ENCODE data around the gene RTN4IP1. TPM values are rescaled to one million over a fixed set of nuclear protein-coding genes. Genes with fewer than 3 reads are reported as not detected.
A peak's percentile ranks its signal among the peaks of the same experiment; 100 is the strongest.
"Not testable (repeated sequence)": the region's sequence is repeated elsewhere in the genome, so short reads cannot be mapped to it uniquely, and the experiment has no call there.

The RTN4IP1 gene
- total RNA-seq, 1 experiment from 2014 or later: 24.3 TPM

DNA sequence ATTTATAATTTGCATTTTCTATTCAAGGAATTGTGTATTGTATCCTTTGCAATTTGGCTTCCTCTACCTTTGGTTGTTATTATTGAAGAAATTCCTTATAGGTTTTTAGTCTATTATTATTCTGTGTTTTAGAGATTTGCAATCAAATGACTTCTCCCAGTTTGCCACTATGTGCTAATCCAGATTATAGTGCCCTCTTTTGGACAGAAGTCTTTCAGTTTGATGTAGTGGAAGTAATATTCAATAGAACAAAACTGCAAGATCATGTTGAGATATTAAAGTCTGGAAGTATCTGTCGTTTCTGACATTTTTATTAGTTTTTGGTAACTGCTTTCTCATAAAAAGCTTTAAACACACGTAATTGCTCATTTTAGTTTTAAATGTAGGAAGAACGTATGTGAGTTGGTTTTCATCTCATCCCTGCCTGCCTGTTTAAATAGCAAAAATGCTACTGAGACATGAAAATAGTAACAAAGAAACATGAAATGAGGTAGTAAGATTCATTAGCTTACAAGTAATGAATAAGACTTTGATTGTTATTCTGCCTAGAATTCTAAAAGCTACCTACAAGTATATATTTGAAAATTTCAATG lies 72.8 kb downstream of the RTN4IP1 start:
- in situ Hi-C loops (cut with HindIII; ENCODE audit: low sequenced_read_pairs): no loop called here
- peak; percentile 11 for DNase-seq (ENCODE audit: low spot score)

DNA sequence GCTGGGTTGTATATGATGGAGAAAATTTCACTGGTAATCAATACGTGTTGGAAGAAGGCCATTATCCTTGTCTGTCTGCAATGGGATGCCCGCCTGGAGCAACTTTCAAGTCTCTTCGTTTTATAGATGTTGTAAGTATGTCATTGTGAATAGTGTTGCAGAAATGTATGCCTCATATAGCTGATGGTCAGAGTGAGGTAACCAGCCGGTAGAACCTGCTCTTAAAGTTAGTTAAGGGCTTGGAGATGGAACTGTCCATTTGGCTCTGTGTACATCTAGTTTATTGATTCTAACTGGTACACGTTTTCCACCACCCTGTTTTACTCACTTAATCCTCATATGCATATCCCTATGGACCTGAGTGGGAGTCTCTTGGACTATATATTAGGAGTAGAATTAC lies 73.5 kb downstream of the RTN4IP1 start:
- in situ Hi-C loops (cut with HindIII; ENCODE audit: low sequenced_read_pairs): no loop called here
- DNase-seq (ENCODE audit: low spot score): no peak

- in situ Hi-C loops (cut with HindIII; ENCODE audit: low sequenced_read_pairs): no loop called here
Observed at GRCh38 chr6:106553440-106553839, 75.9 kb downstream of the RTN4IP1 start.

GRCh38 chr6:106551155-106551554 lies 78.1 kb downstream of the RTN4IP1 start:
- no peak for DNase-seq (ENCODE audit: low spot score)
- in situ Hi-C loops (cut with HindIII; ENCODE audit: low sequenced_read_pairs): no loop called here

More at GRCh38 chr6:106553440-106553839, 75.9 kb downstream of the RTN4IP1 start:
- no peak for DNase-seq (ENCODE audit: low spot score)

DNA sequence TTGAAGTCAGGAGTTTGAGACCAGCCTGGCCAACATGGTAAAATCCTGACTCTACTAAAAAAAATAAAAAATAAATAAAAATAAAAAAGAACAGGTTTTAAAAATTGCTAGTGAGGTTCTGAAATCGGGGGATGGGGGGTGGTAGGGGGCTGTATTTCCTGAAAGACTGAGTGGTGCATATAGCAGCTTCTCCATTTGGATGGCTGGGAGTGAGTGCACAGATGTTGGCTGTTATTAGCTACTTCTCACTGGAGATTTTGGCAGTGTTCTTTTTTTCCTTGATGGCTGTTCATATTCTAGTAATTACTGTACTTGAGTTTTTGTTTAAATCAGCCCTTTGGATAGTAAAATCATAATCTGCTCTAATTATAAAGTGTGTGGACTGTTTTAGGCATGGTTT lies 79.8 kb downstream of the RTN4IP1 start:
- in situ Hi-C loops (cut with HindIII; ENCODE audit: low sequenced_read_pairs): no loop called here
- no peak for DNase-seq (ENCODE audit: low spot score)

GRCh38 chr6:106548926-106549455 lies 80.3 kb downstream of the RTN4IP1 start:
- in situ Hi-C loops (cut with HindIII; ENCODE audit: low sequenced_read_pairs): not testable (repeated sequence)

DNA sequence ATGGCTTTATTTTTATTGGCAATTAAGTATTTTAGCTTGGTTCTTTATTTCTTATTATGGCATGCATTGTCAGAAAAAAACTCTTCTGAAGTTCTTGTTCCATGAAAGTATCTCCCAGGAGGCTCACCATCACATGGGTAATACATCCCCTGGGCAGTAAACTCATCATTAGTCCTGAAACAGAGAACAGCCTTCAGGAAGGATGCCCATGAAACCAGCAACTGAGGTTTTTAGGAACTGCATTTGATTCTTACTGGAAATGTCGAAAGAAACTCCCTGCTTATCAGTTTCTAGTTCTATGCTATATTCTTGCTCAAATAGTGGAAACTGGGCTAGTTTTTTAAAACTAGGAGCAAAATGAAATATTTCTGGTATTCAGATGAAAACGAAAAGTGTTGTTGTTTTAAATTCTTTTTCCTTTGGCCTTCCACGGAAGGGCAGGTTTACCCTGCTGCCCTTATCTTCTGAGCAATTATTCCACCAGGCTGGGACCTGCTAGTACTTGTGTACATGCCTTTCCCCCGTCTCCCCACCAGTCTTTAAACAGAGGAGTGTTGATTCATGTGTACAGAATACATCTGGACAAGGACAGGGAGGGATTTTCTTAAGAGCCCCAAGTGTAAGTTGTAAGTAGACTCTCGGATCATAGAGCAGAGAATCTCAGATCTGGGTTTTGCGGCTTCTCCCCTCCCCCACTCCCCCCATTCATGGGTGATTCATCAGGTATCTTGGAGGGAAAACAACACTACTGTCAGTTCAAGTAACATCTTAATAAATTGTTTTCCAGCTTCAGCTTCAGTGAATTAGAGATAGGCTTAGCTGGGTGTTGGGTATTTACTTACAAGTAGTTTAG lies 81.5 kb downstream of the RTN4IP1 start:
- in situ Hi-C loops (cut with HindIII; ENCODE audit: low sequenced_read_pairs): no loop called here

More at GRCh38 chr6:106548926-106549455, 80.3 kb downstream of the RTN4IP1 start:
- DNase-seq (ENCODE audit: low spot score): not testable (repeated sequence)

DNA sequence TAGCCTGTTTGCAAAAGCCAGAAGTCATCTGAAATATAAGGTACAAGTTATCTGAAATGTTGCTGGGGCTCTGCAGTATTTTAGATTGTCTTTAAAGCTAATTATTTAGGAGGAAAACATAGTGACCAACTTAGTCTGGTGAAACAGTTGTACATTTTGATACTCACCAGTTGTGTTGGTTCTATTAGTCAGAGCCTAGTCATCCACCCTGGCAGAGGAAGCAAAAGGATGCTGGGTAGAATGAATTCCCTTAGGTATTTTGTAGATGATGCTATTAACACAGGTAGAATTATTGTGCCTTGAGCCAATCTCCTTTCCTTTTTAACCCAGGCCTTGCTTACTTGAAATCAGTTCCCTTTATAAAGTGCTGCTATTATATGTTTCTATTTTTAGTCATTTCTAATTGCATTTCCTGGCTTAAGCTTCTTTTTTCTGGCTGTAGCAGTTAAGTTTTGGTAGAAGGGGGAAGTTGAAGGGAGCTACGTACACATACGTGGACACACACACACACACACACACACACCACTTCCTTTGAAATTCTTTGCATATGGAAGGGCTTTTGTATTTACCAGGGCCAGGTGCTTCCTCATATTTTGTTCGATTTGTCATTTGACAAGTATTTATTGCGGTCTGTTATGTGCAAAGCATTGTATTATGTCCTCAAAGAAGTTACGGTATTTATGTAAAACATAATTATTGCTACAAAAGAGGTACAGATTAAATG lies 82.4 kb downstream of the RTN4IP1 start:
- no peak for DNase-seq (ENCODE audit: low spot score)
- in situ Hi-C loops (cut with HindIII; ENCODE audit: low sequenced_read_pairs): no loop called here

More for the DNA sequence above, 81.5 kb downstream of the RTN4IP1 start:
- DNase-seq (ENCODE audit: low spot score): no peak

DNA sequence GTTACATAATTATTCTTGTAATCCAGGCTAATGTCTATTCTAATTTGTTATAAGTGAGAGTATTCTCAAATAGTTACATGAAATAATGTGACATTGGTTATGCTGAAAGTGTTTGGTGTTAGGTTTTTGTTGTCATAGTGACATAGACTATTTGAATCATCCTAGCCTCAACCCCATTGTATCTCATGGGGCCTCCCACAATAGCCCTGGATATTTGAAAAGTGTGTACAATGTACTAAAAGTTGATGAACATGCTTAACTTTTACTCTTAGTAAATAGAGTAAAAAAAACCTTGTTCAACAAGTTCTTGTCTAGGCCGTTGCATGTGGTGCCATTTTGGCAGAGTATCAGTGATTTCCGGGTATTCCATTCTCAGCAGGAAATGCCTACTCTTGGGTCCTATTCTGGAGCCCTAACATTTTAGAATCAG lies 83.0 kb downstream of the RTN4IP1 start:
- in situ Hi-C loops (cut with HindIII; ENCODE audit: low sequenced_read_pairs): no loop called here
- no peak for DNase-seq (ENCODE audit: low spot score)

DNA sequence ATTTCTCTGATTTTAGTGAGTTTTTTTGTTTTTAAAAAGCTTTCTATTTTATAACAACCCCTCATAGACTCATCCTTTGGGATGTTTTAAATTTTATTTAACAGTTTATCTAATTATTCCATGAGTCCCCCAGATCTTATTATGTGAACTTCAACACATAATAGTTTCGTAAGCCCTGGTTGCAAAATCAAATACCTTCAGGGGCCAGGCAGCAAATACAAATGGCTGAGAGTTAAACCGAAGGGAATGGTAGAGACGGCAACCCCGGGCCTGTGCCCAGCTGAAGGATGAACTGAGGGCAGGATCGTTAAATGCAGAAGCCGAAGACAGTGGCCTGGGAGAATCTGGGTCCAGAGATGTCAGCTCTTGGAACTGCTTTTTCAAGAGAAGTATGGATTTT lies 88.4 kb downstream of the RTN4IP1 start:
- no peak for DNase-seq (ENCODE audit: low spot score)
- in situ Hi-C loops (cut with HindIII; ENCODE audit: low sequenced_read_pairs): no loop called here

DNA sequence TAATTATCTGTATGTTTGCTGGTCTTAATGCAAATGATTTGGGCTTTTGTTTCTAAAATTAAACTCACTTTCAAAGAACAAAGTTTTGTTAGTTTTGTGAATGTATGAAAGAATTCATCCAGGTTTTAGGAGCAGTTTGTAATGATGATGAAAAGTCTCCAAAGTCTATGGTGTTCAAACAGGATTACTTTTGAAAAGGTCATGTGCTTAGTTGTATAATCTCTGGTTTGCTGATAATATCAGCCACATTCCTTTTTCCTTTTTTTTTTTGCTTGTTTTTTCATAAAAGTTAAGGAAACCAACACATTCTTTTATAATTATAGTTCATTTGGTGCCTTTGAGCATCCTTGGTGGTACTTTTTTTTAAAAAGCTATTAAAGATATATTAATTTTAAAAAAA lies 88.9 kb downstream of the RTN4IP1 start:
- in situ Hi-C loops (cut with HindIII; ENCODE audit: low sequenced_read_pairs): no loop called here

GRCh38 chr6:106539936-106540335 lies 89.4 kb downstream of the RTN4IP1 start:
- DNase-seq (ENCODE audit: low spot score): no peak
- in situ Hi-C loops (cut with HindIII; ENCODE audit: low sequenced_read_pairs): no loop called here

More for the DNA sequence above, 88.9 kb downstream of the RTN4IP1 start:
- no peak for DNase-seq (ENCODE audit: low spot score)

- in situ Hi-C loops (cut with HindIII; ENCODE audit: low sequenced_read_pairs): no loop called here
- DNase-seq (ENCODE audit: low spot score): no peak
Observed at GRCh38 chr6:106538145-106538544, 91.2 kb downstream of the RTN4IP1 start.

DNA sequence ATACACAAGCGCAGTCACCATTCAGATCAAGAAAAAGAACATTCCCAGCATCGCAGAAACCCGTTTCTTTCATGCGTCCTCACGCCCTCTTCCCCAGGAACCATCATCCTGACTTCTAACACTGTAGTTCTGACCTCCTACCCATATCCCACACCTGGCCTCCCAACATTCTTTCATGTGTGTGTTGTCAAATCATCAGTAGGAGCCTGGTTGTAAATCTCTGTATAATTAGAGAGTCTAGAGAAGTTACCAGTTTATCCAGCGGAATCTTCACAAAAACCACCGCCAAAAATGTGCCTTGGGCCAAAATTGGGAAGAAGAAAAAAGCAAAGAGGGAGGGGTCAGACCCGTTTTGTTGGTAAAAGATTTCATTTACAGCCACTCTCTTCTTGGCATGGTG lies 91.6 kb downstream of the RTN4IP1 start:
- in situ Hi-C loops (cut with HindIII; ENCODE audit: low sequenced_read_pairs): no loop called here
- no peak for DNase-seq (ENCODE audit: low spot score)

DNA sequence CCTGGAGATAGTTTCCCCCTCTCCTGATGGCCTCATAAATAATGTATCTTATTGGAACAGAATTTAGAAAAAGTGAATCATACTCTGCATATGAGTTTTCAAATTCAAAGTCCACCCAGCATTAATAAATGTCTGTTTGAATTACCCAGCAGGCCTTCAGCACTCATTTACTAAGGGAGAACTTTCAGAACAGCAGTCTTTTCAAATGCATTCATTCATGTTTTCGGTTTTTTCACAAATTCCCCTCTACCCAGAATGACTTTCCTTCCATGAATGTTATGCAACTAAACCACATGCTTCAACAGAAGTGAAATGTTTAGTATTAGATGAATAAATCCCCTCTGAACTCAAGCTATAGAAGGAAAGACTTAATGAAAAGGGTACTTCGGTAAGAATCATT lies 92.4 kb downstream of the RTN4IP1 start:
- no peak for DNase-seq (ENCODE audit: low spot score)
- in situ Hi-C loops (cut with HindIII; ENCODE audit: low sequenced_read_pairs): no loop called here

DNA sequence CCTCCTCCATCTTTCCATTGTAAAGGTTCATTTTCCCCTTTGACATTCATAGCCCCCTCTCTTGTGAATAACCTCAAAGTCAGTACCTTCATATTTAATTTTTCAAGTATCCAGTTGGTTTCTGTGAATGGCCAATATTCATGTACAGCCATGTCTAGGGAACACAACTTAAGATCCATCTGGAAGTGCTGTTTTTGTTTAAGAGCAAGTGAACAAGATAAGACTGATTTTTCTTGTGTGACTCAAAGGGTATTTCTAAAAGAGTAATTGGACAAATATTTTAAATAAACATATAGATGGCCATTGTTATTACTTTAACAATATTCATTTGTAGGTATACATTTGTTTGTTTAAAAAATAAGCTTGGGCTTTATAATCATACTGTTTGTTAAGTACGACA lies 92.9 kb downstream of the RTN4IP1 start:
- DNase-seq (ENCODE audit: low spot score): no peak
- in situ Hi-C loops (cut with HindIII; ENCODE audit: low sequenced_read_pairs): no loop called here

GRCh38 chr6:106535012-106535411 lies 94.3 kb downstream of the RTN4IP1 start:
- no peak for DNase-seq (ENCODE audit: low spot score)
- in situ Hi-C loops (cut with HindIII; ENCODE audit: low sequenced_read_pairs): no loop called here

GRCh38 chr6:106534564-106534982 lies 94.7 kb downstream of the RTN4IP1 start:
- DNase-seq (ENCODE audit: low spot score): no peak

GRCh38 chr6:106534004-106534403 lies 95.3 kb downstream of the RTN4IP1 start:
- DNase-seq (ENCODE audit: low spot score): no peak
- in situ Hi-C loops (cut with HindIII; ENCODE audit: low sequenced_read_pairs): no loop called here

More at GRCh38 chr6:106534564-106534982, 94.7 kb downstream of the RTN4IP1 start:
- in situ Hi-C loops (cut with HindIII; ENCODE audit: low sequenced_read_pairs): no loop called here

- in situ Hi-C loops (cut with HindIII; ENCODE audit: low sequenced_read_pairs): no loop called here
- DNase-seq (ENCODE audit: low spot score): no peak
Observed at GRCh38 chr6:106533054-106533453, 96.2 kb downstream of the RTN4IP1 start.
